Kidney glomerular epithelial cell (primary cell): ENCODE results near the gene CNTNAP5.

Experiments used
- DNase-seq: peaks from one replicate; lab custom pipeline; 2025; lab: John Stamatoyannopoulos, UW

The CNTNAP5 gene

GRCh38 chr2:124814968-124815745 is 790.1 kb downstream of the CNTNAP5 start:
- DNase-seq: no peak

GRCh38 chr2:124816007-124816406 is 790.9 kb downstream of the CNTNAP5 start:
- no peak for DNase-seq

GRCh38 chr2:124822516-124822915 is 797.4 kb downstream of the CNTNAP5 start:
- no peak for DNase-seq

GRCh38 chr2:124824441-124824840 is 799.4 kb downstream of the CNTNAP5 start:
- no peak for DNase-seq

- DNase-seq: no peak
Measured at GRCh38 chr2:124832521-124832920, 807.4 kb downstream of the CNTNAP5 start.

- no peak for DNase-seq
Measured at GRCh38 chr2:124834331-124834730, 809.2 kb downstream of the CNTNAP5 start.

GRCh38 chr2:124835331-124835730 is 810.2 kb downstream of the CNTNAP5 start:
- DNase-seq: no peak

GRCh38 chr2:124836416-124836815 is 811.3 kb downstream of the CNTNAP5 start:
- peak; percentile 3 for DNase-seq

GRCh38 chr2:124837496-124837895 is 812.4 kb downstream of the CNTNAP5 start:
- DNase-seq: no peak

- no peak for DNase-seq
Measured at GRCh38 chr2:124838406-124838805, 813.3 kb downstream of the CNTNAP5 start.

- DNase-seq: no peak
Measured at GRCh38 chr2:124867247-124867646, 842.2 kb downstream of the CNTNAP5 start.

GRCh38 chr2:124874219-124874618 is 849.1 kb downstream of the CNTNAP5 start:
- no peak for DNase-seq

- DNase-seq: no peak
Measured at GRCh38 chr2:124874676-124875075, 849.6 kb downstream of the CNTNAP5 start.

- DNase-seq: peak; percentile 22
Measured at GRCh38 chr2:124875627-124876244, 850.6 kb downstream of the CNTNAP5 start.

- DNase-seq: peak; percentile 64
Measured at GRCh38 chr2:124877141-124877577, 852.1 kb downstream of the CNTNAP5 start.

GRCh38 chr2:124879640-124880039 is 854.6 kb downstream of the CNTNAP5 start:
- no peak for DNase-seq

GRCh38 chr2:124880995-124881394 is 855.9 kb downstream of the CNTNAP5 start:
- DNase-seq: no peak

- DNase-seq: no peak
Measured at GRCh38 chr2:124882423-124882822, 857.3 kb downstream of the CNTNAP5 start.

- no peak for DNase-seq
Measured at GRCh38 chr2:124883595-124883994, 858.5 kb downstream of the CNTNAP5 start.

GRCh38 chr2:124884315-124884714 is 859.2 kb downstream of the CNTNAP5 start:
- DNase-seq: no peak

- no peak for DNase-seq
Measured at GRCh38 chr2:124886216-124886615, 861.1 kb downstream of the CNTNAP5 start.

GRCh38 chr2:124887466-124887865 is 862.4 kb downstream of the CNTNAP5 start:
- DNase-seq: no peak

- no peak for DNase-seq
Measured at GRCh38 chr2:124888431-124888830, 863.3 kb downstream of the CNTNAP5 start.

GRCh38 chr2:124894199-124894598 is 869.1 kb downstream of the CNTNAP5 start:
- no peak for DNase-seq
